OCI-M2 (cell line): ENCODE data around the gene XAGE2.
A peak's percentile ranks its signal among the peaks of the same experiment; 100 is the strongest.
"Not testable (repeated sequence)": the region's sequence is repeated elsewhere in the genome, so short reads cannot be mapped to it uniquely, and the experiment has no call there.

ENCODE experiments used
- DNase-seq: peaks from one replicate; lab custom pipeline; 2025; ENCODE audit not compliant: unreplicated experiment; lab: John Stamatoyannopoulos, UW

The XAGE2 gene, protein sequence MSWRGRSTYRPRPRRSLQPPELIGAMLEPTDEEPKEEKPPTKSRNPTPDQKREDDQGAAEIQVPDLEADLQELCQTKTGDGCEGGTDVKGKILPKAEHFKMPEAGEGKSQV

DNA sequence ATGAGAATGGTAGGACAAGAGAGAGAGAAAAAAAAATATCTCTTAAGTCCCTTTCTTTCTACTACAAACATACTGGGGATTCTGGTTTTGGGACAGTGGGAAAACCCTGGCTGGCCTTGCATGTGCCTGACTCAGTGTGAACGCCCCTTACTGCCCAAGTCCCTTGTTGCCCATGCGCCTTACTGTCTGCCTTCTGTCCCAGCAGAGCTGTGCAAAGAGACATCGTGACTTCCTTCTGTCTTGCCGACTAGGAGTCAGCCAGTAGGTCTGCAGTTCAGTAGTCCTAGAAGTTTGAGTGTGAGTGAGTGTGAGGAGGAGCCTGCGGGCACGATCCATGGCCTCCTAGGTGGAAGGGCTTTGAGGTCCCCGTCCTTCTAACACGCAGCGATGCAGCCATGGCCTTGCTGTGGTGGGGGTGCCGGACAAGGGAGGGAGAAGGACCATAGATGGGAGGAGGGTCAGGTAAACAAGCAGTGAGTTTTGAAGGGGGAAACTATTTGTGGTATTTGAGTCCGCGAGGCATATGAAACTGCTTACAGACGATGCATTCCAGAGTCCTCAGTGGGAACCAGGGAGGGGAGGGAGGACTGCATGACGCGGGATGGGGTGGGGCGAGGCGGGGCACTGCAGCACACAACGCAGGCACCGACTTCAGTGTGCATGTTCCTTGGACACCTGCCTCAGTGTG lies at the start of gene XAGE2:
TSS of gene XAGE2 (plus strand) at position 654 of the 688 bp plus-strand sequence. CDS start 994 bp downstream, outside the sequence.
- no peak for DNase-seq

DNA sequence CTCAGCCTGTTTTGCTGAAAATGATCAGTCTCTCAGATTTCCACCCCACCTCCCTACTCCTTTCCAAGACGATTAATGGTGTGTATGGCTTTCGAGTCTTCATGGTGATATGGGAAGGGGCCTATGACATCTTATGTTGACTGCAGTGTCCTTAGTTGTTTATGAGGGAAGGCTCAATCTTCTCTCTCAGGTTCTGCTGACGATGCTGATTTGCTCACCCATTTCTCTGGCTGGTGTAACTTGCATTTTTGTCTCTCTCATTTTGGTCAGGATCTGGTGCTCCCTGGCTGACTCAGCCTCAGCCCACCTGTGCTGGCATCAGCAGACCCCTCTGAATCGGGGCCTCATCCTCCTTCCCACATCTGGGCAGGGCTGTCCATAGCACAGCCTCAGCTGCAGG lies 31.4 kb upstream of the XAGE2 start:
- no peak for DNase-seq

DNA sequence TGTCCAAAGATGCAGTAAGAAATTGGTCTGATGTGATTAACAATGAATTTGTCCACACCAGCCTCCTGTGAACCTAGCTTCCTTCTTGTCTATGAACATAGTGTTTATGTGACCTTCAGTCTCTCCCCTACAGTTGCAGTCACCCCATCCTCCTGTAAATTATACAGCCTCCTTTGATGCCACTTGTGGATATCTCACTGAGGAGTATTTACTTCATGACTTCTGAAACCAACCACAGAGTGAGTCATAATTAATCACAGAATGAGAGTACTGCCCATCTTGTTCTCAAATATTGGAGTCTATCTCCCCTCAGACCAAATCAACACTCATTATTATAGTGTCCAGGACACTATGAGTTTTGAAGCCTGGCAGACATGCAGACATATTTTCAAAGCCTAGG lies 27.3 kb upstream of the XAGE2 start:
- no peak for DNase-seq

DNA sequence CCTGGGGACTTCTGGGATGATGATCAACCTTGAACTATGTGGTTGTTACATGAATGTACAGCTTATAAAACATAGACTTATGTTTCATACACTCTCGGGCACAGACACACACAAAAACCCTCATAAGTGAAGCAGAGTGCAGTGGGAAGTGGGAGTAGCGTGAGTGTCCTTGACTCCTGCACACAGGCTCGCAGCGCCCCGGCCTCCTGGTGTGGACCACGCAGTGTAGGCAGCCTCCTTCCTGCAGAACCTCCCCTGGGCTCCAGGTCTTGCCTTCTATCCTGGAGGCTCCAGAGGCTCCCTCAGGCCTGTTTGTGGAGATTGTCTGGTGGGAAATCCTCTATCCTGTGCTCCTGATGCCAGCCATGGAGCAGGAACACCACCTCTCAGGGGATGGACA lies 25.7 kb upstream of the XAGE2 start:
- not testable (repeated sequence) for DNase-seq

DNA sequence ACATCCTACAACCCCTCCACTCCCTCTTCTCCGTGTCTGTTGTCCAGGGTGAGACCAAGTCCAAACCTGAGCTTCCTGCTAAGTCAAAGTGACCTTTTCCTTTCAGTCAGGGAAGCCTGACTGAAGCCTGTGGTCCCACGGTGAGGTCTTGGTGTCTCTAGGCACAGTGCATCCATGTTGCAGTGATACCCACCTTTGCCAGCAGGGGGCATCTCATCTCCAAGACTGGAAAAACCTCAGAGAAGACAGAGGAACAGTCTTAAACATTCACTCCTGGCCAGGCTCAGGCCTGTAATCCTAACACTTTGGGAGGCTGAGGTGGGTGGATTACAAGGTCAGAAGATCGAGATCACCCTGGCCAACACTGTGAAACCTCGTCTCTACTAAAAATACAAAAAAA lies 23.4 kb upstream of the XAGE2 start:
- not testable (repeated sequence) for DNase-seq

DNA sequence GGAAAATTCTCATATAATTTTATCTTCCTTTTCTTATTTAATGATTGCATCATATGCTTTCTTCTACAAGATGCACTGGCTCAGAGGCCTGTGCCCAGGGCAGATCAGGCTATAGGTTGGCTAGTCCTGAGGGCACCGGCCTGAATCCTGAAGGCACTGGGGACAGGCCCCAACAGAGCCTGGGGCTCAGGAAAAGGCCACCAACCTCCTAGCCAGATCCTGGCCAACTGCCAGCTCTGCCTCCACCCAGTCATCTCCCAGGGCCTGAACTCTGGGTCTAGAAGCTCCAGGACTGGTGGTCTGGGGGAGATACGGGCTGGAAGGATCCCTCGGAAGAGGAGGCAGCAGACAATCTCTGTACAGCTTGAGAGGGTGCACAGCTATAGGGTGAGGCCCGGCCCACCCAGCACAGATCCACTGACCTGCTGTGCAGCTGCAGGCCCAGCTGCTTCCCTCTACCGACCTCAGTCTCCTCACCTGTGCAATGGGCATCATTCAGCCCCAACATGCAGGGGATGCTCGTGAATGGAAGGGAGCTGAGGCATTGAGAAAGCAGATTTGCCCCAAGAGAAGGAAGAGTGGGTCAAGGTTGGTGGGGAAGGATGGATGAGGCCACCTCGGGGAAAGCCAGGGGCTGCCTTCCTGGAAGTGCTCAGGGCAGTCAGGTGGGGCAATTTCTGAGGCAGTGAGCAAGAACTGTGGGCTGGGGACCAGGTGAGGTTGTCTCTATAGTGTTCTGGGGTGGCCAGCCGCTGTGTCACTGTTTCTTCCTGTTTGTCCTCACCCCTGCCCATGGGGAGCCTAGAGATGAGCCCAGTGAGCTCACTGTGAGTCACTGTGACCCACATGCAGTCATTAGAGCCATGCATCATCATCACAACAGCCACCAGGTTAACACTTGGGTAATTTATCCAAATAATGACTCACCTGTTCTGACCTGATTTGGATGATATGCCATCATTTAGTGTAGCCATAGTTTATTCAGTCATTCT lies 22.4 kb upstream of the XAGE2 start:
- no peak for DNase-seq

DNA sequence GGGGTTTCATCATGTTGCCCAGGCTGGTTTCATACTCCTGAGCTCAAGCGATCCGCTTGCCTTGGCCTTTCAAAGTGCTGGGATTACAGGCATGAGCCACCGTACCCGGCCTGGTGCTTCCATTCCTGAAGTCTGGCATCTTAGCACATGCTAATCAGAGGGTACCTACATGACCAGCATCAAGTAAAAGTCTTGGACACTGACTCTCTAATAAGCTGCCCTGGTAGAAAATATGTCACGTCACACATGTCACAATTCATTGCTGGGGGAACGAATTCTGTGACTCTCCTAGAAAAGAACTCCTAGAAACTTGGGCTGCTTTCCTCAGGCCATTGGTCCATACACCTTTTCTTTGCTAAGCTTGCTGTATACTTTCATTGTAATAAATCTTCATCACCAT lies 19.1 kb upstream of the XAGE2 start:
- no peak for DNase-seq

DNA sequence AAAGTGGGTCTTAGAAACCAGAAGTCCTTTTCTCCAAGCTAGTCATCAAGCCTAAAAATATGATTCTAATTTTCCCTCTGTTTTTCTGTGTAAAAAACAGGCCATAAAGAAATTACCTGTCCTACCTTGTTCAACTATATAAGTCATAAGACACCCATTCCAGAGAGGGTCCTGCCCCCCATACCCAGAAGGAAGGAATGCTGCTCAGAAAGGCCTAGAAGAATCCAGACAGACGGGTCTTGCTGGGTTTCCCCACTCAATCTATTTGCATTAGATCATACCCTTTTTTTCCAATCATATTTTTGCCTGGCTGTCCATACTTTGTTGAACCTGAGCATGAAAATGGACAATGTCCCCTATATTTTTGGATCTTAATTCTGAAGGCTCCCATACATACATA lies 16.3 kb upstream of the XAGE2 start:
- no peak for DNase-seq

DNA sequence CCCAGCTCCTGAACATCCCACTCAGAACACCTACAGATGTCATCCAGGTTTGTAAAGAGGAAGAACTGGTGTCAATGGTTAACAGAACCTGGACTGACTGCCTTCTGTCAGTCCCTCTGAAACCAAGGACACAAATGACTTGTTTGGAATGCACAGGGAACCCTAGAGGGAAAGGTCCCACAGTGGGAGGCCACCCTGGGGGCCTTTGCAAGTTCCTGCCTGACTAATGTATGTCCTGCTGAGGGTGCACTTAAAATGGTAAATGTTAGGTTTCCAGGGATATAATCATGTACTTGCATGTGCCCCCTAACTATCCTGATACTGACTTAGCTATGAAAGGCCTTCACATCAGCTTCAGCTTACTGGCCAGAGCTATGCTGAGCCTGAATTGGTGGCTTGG lies 15.0 kb upstream of the XAGE2 start:
- no peak for DNase-seq

DNA sequence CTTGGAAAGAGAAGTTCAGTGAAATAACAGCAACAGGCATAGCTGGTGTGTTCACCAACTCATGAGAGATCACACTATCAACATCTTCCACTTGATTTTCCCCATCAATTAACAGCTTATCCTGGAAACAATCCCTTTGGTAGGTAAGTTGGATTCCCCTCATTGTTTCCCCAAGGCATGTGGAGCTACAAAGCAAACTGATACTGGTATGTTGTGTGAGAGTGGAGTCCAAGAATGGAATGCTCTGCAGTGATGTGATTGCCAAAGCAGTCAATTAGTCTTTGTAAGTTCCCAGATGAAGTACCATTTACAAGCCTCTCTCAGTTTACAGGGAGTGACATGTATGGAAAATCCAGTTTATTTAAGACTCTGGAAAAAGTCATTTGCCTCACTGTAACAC lies 13.7 kb upstream of the XAGE2 start:
- no peak for DNase-seq

DNA sequence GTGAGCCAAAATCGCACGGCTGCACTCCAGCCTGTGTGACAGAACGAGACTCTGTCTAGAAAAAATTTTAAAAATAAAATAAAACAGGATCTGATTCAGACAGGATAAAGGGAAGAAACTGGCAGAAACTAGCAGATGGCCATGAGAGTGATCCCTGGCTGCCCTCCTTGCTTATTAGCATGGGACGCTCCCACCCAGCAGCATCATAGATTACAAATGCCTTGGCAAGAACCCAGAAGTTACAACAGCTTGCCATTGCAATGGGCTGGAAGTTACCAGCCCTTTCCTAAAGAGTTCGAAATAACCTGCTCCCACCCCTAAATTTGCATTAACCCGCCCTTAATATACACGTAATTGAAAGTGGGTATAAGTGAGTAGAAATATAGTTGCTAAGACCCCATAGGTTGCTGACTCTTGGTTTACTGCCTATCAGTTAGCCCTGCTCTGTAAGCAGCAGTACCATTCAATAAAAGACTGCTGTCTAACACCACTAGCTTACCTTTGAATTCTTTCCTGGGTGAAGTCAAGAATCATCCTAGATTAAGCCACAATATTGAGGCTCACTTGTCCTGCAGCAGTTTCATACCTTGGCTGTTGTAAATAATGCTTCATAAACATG lies 9.1 kb upstream of the XAGE2 start:
- no peak for DNase-seq

DNA sequence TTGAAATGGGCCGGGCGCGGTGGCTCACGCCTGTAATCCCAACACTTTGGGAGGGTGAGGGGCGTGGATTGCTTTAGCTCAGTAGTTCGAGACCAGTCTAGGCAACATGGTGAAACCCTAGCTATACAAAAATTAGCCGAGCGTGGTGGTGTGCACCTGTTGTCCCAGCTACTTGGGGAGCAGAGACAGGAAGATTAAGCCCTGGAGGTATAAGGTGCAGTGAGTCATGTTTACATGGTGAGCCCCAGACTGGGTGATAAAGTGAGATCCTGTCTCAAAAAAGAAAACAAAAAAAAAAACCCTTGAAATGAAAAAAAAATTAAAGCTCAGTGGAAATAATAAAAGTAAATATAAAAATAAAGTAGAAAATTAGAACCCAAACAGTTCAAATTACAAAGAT lies 6.9 kb upstream of the XAGE2 start:
- no peak for DNase-seq

DNA sequence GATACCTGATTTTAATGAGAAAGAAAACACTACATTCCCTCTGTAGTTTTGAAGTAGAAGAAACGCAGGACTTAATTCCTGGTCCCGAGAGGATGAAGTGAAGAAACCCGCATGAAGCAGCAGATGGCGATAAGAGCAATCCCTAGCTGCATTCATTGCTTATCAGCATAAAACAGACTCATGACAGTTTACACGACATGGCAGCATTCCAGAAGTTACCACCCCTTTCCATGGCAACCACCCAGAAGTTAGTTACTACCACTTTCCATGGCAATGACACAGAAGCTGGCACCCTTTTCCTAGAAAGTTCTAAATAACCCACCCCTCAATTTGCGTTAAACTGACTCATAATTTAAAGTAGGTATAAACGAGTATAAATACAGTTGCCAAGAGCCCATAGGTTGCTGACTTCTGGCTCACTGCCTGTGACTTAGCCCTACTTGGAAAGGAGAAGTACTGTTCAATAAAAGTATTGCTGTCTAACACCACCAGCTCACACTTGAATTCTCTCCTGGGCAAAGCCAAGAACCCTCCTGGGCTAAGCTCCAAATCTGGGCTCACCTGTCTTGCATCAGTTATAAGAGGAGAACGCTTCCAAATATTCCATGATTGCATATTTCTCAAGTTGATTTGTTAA lies 5.5 kb upstream of the XAGE2 start:
- peak; percentile 36 for DNase-seq

DNA sequence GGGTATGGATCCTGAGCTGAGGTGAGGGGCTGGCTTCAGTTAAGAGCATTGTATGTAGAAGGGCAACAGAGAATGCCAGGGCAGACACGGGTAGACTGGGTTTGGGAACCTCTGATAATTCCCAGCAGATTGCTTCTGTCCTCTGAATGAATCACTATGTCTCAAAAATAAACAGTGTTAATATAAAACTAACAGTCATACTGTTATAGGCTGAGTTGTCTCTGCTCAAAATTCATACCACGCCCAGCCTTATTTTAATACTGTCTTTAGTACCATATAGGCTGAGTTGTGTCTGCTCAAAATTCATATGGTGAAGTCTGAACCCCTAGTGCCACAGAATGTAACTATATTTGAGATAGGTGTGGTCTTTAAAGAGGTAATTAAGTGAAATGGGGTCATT lies 10.0 kb downstream of the XAGE2 start:
- DNase-seq = no peak

DNA sequence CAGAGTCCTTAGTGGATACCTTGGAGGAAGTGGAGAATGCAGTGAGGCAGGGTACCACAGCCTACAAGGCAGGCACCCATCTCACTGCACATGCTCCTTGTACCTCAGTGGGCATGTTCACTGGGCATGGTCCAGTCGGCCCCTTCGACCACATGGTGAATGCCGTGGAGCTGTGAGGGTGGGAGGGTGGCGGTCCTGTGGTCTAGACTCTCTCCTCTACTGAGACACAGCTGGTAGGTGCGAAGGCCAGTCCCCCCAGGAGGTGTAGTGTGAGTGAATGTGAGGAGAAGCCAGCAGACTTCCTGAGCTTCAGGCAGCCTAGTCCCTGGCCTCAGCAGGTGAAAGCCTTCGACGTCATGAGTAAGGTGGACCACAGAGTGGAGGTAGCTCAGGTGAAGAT lies 12.2 kb downstream of the XAGE2 start:
- no peak for DNase-seq

DNA sequence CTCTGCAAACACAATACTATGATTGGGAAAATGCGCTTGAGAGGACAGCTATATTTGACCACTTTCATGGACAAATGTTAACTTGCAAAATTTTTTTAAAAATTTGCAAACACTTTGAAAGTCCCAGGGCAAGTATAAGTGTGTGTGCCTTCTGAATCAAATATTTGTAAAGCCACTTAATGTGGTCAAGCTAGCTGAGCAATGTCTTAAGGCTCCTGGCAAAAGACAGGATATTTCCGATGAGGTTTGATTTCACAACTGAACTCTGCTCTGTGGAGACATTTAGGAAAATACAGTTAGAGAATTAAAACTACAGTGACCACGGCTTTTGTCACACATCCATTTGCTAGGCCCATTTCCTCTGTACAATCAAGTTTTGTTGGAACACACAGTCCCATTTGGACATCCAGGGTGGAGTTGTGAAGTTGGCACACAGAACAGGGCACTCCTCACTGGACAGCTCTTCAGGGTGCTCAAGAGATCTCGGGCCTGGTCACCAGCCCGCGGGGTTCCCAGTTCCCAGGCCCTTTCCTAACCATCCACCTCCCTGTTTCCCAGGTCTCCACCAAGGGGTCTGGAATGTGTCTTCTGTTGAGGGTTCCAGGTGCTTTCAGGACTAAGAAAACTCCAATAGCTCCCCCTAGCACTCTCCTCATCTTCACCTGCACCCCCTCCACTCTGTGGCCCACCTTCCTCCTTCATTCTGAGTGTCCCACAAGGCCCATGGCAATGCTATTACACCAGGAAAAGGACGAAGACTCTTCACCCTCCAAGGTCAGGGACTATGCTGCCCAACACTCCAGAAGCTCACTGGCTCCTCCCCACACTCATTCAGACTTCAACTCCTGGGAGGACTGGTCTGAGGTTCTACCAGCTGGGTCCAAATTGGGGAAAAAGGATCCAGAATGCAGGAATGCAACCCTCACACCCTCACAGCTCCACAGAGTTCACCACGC lies 41.9 kb downstream of the XAGE2 start:
- no peak for DNase-seq

DNA sequence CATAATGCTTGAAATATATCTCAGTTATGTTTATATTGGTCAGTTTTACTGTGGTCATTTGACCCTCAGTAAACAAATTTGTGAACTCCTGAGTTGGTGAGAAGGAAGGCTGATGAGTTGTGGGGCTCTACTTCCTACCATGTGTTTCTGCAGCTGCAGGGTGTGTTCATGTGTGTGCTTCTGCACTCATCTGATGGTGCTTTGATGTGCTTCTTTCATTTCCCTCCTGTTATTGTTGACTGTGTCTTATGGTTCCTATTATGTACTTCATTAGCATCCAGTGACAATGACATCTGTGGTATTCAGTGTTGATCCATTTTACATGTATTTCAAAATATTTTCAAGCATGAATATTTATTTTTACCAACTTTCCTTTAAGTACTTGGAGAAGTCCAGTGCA lies 46.5 kb downstream of the XAGE2 start:
- DNase-seq = no peak

DNA sequence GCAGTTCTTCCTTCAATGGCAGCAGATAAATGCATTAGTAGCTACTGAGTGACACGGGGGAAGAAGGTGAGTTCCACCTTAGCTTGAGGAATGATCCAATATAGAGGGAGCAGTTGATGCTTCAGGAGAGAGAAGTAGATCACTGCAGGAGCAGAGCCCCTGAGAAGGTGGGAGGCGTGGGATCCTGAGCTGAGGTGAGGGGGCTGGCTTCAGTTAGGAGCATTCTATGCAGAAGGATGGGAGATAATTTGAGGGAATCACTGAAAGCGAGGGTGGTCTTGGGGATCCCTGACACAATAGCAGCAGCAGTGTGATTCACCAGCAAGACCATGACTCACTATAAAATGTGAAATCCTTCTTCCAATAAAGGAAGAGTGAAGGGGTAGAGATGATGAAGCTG lies 48.0 kb downstream of the XAGE2 start:
- no peak for DNase-seq

DNA sequence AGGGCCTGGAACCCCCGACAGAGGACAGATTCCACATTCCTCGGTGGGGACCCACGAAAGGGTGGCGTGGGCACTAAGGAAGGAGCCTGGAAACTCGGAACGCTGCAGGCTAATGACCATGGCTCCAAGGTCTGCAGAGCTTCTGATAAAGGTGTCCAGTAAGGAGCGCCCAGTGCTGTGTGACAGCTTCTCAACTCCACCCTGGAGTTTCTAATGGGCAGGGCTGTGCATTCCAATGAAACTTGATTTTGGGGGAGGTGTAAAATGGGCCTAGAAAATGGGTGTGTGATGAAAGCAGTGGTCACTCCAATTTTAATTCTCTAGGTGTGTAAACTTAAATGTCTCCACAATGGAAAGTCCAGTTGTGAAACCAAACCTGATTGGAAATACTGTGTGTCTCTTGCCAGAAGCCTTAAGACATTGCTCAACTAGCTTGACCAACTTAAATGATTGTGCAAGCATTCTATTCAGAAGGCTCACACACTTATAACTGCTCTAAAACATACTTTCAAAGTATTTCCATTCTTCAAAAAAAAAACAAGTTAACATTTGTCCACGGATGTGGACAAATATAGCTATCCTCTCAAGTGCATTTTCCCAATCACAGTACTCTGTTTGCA lies 52.1 kb downstream of the XAGE2 start:
- no peak for DNase-seq

DNA sequence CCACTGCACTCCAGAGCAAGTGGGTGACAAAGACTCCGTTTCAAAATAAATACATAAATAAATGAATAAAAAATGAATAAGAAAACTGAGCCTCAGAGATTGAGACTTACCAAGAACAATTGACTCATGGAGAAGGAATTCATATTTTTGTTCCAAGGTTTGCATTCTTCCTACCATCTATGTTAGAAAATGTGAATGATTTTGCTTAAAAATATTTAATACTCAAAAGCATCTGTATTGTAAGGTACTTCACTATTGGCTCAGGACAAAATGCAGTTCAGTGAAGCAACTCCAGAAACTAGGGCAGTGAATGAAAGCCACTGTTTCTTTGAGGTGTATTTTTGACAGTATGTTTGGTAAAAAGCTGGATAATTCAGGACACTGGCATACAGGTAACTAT lies 54.1 kb downstream of the XAGE2 start:
- DNase-seq = no peak
